GM10266 (cell line): ENCODE measurements around the gene PRKCA.
"Not testable (repeated sequence)": the region's sequence is repeated elsewhere in the genome, so short reads cannot be mapped to it uniquely, and the experiment has no call there.

Source experiments
- DNase-seq: peaks from one replicate; pipeline ENCODE4 v3.0.0; 2012; ENCODE audit errors: extremely low spot score
- TF ChIP-seq, protein P1 (sequence below): IDR thresholded peaks from 2 replicates; pipeline ENCODE4 v1.5.1; 2012; ENCODE audit warnings: mild to moderate bottlenecking, low read depth; ENCODE audit not compliant: control insufficient read depth, insufficient read depth; ENCODE audit errors: missing control alignments

The PRKCA gene

GRCh38 chr17:66476014-66476413 is 173.6 kb downstream of the PRKCA start:
- no peak for DNase-seq
- TF ChIP-seq, protein P1, sequence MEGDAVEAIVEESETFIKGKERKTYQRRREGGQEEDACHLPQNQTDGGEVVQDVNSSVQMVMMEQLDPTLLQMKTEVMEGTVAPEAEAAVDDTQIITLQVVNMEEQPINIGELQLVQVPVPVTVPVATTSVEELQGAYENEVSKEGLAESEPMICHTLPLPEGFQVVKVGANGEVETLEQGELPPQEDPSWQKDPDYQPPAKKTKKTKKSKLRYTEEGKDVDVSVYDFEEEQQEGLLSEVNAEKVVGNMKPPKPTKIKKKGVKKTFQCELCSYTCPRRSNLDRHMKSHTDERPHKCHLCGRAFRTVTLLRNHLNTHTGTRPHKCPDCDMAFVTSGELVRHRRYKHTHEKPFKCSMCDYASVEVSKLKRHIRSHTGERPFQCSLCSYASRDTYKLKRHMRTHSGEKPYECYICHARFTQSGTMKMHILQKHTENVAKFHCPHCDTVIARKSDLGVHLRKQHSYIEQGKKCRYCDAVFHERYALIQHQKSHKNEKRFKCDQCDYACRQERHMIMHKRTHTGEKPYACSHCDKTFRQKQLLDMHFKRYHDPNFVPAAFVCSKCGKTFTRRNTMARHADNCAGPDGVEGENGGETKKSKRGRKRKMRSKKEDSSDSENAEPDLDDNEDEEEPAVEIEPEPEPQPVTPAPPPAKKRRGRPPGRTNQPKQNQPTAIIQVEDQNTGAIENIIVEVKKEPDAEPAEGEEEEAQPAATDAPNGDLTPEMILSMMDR, result no peak

GRCh38 chr17:66477615-66478283 is 175.3 kb downstream of the PRKCA start:
- no peak for DNase-seq
- TF ChIP-seq, protein P1, result no peak

DNA sequence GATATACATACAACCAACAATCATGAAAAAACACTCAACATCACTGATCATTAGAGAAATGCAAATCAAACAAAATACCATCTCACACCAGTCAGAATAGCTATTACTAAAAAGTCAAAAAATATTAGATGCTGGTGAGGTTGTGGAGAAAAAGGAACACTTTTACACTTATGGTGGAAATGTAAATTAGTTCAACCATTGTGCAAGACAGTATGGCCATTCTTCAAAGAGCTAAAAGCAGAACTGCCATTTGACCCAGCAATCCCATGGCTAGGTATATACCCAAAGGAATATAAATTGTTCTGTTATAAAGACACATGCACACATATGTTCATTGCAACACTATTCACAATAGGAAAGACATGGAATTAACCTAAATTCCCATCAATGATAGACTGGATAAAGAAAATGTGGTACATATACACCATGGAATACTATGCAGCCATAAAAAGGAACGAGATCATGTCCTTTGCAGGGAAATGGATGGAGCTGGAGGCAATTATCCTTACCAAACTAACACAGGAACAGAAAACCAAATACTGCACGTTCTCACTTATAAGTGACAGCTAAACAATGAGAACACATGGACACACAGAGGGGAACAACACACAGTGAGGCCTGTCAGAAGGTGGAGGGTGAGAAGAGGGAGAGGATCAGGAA is 176.9 kb downstream of the PRKCA start:
- not testable (repeated sequence) for DNase-seq

DNA sequence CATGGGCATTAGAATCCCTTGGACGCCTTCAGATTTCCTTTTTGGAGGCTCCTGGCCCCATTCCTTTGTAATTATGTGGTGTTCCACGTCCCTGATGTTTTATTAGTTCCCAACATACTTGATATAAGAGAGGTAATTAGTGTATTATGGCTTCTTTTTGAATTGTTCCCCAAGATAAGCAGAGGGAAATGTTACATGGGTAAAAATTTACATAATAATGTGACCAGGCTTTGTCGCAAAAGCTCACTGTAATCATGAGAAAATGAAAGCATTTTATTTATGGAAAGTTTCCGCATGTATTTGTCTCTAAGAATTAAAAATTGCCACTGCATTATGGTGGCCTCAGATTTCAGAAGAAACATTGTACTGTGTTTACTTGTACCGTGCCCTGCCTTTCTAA is 177.8 kb downstream of the PRKCA start:
- DNase-seq, result no peak
- TF ChIP-seq, protein P1, result no peak

- TF ChIP-seq, protein P1, result no peak
- DNase-seq, result no peak
These were observed 178.4 kb downstream of the PRKCA start for GRCh38 chr17:66480802-66481201.

- TF ChIP-seq, protein P1, result no peak
- no peak for DNase-seq
These were observed 178.9 kb downstream of the PRKCA start for GRCh38 chr17:66481271-66481670.

DNA sequence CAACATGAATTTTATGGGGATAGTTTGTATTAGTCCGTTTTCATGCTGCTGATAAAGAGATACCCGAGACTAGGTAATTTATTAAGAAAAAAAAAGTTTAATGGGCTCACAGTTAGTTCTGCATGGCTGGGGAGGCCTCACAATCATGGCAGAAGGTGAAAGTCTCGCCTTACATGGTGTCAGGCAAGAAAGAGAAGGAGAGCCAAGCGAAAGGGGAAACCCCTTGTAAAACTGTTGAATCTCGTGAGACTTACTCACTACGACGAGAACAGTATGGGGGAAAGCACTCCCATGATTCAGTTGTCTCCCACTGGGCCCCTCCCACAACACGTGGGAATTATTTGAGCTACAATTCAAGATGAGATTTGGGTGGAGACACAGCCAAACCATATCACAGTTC is 181.5 kb downstream of the PRKCA start:
- TF ChIP-seq, protein P1, result no peak
- no peak for DNase-seq
